GM18498 (cell line): ENCODE results near the gene BMP7.
"Not testable (repeated sequence)": the region's sequence is repeated elsewhere in the genome, so short reads cannot be mapped to it uniquely, and the experiment has no call there.

Experiments
- ATAC-seq: cut with Tn5 transposase; IDR thresholded peaks from one replicate; pipeline ENCODE4 v1.9.1; 2021; ENCODE audit warnings: mild to moderate bottlenecking, moderate library complexity; ENCODE audit not compliant: unreplicated experiment

BMP7 gene

GRCh38 chr20:57288651-57289277 lies 22.3 kb upstream of the BMP7 start:
- no peak for ATAC-seq

DNA sequence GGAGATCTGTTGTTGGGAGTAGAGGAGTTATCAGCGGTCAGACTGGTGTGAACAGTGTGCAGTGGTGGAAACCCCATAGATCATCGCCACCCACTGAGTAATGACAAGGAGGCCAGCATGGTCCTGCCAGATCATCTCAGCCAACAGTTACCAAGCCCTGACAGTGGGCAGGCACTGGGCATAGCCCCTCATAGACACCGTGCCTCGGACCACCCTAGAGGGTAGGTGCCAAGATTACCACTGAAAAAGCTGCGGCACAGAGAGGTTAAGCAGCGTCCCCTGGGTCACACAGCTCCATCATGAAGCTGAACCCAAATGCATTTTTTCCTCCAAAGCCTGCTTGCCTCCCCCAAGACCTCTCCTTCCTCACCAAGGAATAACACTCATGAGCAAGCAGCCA lies 21.5 kb upstream of the BMP7 start:
- no peak for ATAC-seq

- ATAC-seq = no peak
These were observed 20.8 kb upstream of the BMP7 start for GRCh38 chr20:57287007-57287880.

GRCh38 chr20:57283860-57284259 lies 17.4 kb upstream of the BMP7 start:
- ATAC-seq = no peak

DNA sequence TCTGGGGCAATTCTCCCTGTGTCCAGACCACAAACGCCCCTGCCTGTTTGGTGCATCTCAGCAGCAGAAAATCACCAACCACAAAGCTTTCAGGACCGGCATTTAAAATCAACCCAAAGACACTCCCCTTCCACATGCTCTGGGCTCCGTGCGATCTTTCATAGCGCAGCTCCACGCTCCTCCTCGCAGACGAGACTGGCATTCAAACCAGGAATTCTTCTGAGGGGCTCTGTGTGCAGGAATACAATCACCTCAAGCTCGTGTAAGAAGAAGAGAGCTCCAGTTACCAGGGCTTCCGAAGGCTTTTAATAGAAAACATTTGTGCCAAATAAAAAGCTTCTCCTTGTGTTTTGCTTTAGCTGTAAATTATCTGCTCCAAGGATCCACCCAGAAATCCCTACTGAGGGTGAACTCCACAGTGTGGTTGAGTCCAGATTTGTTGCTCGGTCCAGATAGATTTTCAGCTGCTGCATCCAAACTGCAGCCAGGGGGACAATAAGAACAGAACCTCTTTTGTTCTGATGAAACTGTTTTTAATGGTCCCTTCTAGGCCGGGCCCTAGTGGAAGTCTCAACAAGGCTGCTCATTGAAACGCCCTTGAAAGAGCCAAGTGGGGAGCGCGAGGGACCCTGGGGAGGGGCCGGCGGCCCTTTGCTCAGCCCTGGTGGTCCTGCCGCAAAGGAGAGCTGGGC lies 16.4 kb upstream of the BMP7 start:
- ATAC-seq = no peak

- no peak for ATAC-seq
These were observed 15.5 kb upstream of the BMP7 start for GRCh38 chr20:57281900-57282299.

DNA sequence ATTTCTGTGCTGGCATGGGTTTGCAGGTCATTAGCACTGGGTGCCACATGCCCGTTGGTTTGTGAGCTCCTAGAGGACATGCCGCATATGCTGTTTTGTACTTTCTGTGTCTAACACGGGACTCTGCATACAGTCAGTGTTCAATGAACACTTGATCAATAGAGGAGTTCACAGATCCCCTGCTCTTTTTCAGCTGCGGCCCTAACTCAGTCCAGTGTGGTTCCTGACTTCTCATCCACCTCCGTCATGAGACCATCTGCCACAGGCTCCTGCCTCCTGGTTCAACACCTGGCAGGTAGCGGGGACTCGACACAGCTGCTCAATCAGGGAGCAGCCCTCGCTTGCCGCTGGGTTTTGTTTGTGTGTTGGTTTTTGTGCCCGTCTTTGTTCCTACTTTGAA lies 13.8 kb upstream of the BMP7 start:
- no peak for ATAC-seq

DNA sequence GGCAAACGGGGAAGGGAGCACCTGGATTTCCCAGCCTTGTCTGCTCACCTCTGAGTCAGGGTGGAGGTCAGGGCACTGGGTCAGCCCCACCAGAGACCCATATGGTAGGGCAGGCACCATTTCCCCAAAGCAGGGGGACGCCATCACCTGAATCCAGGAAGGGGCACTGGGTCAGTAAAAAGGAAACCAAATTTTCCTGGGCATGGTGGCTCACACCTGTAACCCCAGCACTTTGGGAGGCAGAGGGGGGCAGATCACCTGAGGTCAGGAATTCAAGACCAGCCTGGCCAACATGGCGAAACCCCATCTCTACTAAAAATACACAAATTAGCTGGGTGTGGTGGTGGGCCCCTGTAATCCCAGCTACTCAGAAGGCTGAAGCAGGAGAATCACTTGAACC lies 13.1 kb upstream of the BMP7 start:
- ATAC-seq = not testable (repeated sequence)

- ATAC-seq = no peak
These were observed 12.0 kb upstream of the BMP7 start for GRCh38 chr20:57278457-57278856.

DNA sequence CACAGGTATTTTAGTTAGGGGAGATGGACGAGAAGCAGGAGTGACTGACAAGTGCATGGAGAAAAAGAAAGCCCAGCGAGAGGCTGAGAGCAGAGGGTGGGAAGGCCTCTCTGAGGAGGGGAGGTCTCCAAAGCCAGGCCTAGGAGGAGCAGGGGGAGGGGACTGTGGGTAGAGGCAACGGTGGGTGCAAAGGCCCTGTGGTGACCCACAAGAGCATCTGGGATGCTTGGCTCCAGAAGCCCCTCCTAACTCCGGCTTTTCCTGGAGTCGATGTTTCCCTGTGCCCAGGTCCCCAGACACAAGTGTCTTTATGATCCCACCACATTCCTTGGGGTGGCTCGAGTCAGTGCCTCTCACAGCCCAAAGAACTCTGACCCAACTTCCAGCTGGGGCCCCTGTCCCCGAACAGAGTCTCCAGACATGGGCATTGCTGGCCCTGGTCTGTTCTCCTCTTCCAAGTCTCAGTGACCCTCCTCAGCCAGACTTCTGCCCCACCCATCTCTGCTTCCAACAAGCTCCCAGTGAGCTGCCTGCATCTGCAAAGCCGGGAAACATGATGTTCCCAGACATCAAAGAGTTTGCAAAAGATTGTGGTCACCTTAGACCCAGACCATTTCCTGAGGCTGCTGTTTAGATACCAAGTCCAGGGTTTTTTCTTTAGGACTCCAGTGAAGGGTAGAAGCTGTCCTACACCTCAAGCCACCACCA lies 11.1 kb upstream of the BMP7 start:
- ATAC-seq = no peak

GRCh38 chr20:57276221-57276620 lies 9.8 kb upstream of the BMP7 start:
- ATAC-seq = no peak

DNA sequence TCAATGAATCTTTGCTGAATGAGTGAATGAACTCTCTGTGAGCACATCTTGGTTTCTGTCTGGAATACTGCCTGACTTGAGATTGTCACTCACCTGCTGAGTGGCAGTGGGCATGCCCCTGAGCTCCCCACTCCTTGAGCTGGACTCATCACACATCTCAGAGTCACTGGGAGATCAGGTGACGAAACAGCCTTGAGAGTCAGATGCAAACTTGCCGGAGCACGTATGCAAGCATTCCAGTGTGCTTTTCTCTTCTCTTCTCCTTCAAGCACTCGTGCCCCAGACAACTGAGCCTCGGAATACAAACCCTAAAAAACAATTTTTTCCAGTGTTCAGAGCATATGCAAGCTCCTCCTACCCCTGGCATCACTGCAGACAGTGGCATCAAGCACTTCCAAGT lies 9.4 kb upstream of the BMP7 start:
- ATAC-seq = no peak

DNA sequence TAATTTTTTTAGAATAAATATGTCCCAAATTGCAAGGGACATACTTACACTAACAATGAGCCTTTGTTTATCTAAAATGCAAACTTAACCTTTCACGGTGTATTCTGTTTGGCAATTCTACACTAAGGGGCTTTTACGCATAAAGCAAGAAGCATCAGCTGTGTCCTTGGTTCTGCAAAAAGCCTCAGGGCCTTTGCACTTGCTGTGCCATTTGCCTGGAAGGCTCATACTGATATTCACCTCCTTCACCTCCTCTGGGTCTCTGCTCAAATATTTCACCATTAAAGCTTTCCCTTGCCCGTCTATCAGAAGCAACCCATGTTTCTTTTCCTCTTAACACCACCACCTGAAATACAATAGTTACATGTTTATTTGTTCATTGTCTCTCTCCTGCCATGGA lies 8.9 kb upstream of the BMP7 start:
- ATAC-seq = no peak

GRCh38 chr20:57274846-57275245 lies 8.4 kb upstream of the BMP7 start:
- ATAC-seq = no peak

DNA sequence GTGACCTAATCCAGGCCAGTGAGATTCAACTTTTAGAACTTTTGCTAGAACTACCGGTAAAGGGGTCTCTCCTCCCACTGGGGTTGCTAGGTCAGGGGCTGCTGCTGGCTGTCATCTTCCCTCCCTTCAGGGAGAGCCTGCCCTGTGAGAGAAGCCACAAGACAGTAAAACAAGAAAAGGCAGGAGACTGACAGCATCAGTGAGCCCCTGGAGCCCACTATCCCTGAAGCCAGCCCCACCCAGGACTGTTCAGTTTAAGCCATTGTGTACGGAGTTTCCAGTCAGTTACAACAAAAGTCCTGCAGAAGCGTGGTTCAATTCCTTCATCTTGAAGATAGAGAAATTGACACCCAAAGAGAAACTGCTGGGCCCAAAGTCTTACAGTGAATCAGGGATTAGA lies 7.9 kb upstream of the BMP7 start:
- no peak for ATAC-seq

DNA sequence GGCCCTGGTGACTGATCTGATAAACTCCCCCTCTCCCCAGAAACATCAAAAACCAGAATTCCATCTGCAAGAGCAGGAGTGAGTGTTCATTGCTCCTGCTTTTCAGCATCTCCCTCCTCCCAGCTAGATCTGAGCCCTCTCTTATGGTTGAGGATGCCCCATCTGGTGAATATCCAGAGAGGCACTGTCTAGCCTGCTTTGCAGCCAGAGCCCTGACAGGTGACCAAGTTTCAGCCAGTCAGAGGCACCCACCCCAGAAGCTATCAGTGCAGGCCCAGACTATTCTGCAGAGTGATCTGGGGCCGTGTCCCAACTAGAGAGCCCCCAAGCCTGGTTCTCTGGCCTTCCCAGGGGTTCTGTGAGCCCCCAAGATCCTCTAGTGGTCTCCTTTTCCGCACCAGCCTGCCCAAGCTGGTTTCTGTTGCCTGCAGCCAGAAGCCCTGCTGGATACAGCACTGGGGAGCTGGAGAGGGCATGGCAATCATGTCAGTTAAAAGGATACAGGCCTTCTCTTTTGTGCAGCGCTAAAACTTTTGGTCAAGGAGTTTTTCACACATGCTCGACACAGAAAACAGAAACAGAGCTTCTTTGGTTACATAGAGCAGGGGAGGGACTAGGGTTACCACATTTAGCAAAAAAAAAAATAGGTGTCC lies 6.6 kb upstream of the BMP7 start:
- no peak for ATAC-seq

DNA sequence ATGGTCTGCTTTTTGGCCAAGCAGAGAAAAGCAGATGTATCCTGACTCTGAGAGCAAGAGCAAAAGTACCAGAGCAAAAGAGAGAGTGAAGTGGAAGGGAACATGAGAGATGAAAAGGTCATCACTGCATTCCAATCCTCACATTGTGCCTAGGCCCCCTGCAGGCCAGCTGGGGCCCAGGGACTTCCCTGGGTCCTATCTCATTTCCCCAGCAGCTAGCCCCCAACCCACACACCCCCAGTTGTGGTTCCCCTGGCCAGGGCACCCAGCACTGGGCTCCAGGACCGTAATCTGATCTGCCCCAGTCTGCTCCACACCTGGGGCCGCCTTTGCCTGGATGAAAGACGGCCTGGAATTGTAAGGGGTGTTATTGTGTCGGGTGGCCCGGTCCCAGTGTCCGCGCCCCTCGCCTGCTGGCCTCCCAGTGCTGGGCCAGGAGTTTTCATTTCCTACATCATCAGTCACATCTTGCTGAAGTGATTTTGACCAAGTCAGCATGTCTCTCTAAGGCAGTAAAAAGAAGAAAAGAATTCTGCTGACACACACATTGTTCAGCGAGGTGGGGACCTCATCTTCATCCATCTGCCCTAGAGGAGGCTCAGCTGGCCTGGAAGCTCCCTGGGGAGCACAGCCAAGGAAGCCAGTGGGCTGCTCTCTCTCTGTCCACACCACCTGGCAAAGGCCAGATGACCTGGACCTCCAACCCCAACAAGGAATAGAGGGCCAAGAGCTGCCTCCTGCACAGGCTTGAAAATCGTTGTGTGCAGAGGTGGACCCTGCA lies 4.0 kb upstream of the BMP7 start:
- no peak for ATAC-seq

DNA sequence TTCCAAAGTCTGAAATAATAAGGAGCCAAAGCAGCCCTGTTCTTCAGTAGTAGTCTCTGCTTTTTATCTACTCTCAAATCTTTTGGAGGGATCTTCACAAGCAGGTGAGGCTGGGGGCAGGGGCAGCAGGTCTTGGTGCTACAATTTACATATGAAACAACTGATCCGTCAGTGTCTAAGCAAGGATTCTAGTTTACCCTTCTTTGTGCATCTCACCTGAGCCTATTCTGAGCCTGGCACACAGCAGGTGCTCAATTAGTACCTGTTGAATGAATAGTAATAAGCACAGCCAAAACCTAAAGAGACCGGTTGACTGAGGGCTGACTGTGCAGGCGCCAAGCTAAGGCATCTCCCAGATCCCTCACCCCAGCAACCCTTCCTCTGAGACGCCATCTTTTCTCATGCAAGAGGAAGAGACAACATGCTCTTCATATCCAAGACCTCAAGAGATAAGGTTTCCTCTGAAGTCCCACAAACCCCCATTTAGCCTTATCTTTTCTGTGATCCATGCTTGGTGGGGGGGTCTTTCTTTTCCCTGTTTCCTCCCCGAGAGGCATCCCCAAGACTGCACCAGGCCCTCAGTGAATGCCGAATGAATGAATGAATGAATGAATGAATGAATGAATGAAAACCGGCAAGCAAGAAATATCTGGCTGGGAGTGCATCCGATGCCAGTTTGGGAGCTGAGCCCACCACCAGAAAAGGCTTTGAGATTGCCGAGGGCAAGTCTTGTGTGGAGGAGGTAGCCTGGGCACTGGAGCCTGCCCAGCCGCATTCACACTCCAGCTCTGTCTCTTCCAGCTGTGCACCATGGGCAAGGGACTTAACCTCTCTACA lies 2.9 kb upstream of the BMP7 start:
- no peak for ATAC-seq

- no peak for ATAC-seq
These were observed 2.1 kb upstream of the BMP7 start for GRCh38 chr20:57268399-57269076.
